Muscle layer of colon (tissue), 2 donors: Measurements from ENCODE around the gene CCR8.

Experiments
- H3K27ac ChIP-seq: one replicate; pipeline ENCODE4 v1.7.0; 2013; ENCODE audit warnings: low read depth, mild to moderate bottlenecking, low read length, moderate library complexity
- H3K27me3 ChIP-seq, 2 donors: one replicate each; pipeline ENCODE4 v1.7.0; 2013; ENCODE audit warnings: low read length in 2 of 2, mild to moderate bottlenecking in 2 of 2; ENCODE audit not compliant: insufficient read depth in 2 of 2, control insufficient read depth in 1 of 2
- H3K36me3 ChIP-seq: one replicate; pipeline ENCODE4 v1.7.0; 2013; ENCODE audit warnings: mild to moderate bottlenecking, low read length; ENCODE audit not compliant: insufficient read depth
- H3K4me1 ChIP-seq: one replicate; pipeline ENCODE4 v1.7.0; 2013; ENCODE audit warnings: mild to moderate bottlenecking, low read length; ENCODE audit not compliant: insufficient read depth
- H3K4me3 ChIP-seq, 2 donors: one replicate each; pipeline ENCODE4 v1.7.0; 2013; ENCODE audit warnings: low read length in 2 of 2, low read depth in 1 of 2, mild to moderate bottlenecking in 1 of 2, moderate library complexity in 1 of 2
- H3K9ac ChIP-seq: one replicate; pipeline ENCODE4 v1.7.0; 2013; ENCODE audit warnings: low read length
- H3K9me3 ChIP-seq: one replicate; pipeline ENCODE4 v1.7.0; 2013; ENCODE audit warnings: mild to moderate bottlenecking, low read length
- donor health status: abdominal sarcoma.
- donor health status: Adenocarcinoma of cecum.

The CCR8 gene, protein sequence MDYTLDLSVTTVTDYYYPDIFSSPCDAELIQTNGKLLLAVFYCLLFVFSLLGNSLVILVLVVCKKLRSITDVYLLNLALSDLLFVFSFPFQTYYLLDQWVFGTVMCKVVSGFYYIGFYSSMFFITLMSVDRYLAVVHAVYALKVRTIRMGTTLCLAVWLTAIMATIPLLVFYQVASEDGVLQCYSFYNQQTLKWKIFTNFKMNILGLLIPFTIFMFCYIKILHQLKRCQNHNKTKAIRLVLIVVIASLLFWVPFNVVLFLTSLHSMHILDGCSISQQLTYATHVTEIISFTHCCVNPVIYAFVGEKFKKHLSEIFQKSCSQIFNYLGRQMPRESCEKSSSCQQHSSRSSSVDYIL

DNA sequence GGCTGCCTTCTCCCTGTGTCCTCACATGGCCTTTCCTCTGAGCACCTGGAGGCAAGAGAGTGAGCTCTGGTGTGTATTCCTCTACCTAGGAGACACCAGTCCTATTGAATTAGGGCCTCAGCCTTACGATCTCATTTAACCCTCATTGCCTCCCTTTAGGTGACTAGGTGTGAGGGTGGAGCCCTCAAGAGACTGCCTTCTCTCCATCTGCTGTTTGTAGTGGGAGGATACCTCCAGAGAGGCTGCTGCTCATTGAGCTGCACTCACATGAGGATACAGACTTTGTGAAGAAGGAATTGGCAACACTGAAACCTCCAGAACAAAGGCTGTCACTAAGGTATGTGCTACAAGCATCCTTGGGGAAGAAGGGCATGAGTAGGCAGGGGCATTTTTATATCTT, at the start of gene CCR8:
Gene CCR8, plus strand, starts transcription at position 217 of the 400 bp plus-strand sequence. CDS start 2,623 bp downstream, outside the sequence.
- Histone ChIP-seq H3K9ac (no peak within 1 kb of the TSS), H3K4me3 (no peak within 1 kb of the TSS), H3K4me1 (no peaks in the 10 kb centered on the region), H3K9me3 (no peaks in the 10 kb centered on the region), H3K27me3 (no peaks in the 10 kb centered on the region), H3K27ac (no peak within 1 kb of the TSS), H3K36me3 (no peaks in the 10 kb centered on the region)

DNA sequence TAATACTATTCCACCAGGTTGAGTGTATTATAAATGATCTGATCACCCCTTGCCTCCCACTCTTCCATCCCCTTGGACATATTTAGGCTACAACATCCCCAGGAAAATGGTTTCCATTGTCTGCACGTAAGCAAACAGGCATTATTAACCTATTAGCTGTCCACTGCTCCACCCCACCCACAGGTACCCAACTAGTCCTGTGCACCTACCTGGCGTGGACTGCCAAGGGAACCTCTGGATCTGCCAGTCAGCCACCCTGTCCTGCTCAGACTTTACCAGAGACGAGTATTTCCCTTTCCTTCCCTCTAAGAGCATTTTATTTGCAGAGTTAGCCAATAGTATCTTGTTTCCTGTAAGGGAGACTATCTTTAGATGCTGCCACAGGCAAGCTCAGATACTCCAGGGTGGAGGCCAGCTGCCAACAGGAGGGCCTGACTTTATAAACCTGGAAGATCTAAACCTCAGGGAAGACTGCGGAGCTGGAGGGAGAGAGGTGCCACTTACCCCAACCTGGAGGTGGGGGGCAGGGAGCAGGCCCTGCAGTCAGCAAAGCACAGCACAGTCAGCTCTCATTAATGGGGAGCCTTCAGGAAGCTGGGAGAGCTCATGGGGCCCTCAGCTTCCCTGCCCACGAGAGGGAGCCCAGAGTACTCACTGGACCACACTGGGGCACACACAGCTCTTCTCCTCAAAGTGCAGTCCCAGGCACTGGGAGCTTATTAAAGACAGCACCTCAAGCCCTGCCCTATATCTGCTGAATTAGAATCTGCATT, 49.6 kb upstream of the CCR8 start, which contains the start of gene CX3CR1:
Gene CX3CR1, minus strand, starts transcription at position 292 of the 773 bp plus-strand sequence. CDS start 13,527 bp downstream, outside the sequence.
- H3K27ac ChIP-seq, result no peak within 1 kb of the TSS
- H3K9me3 ChIP-seq, result no peaks in the 10 kb centered on the region
- no peaks in the 10 kb centered on the region for H3K27me3 ChIP-seq
- H3K9ac ChIP-seq, result no peak within 1 kb of the TSS
- no peak within 1 kb of the TSS for H3K4me3 ChIP-seq
- no peaks in the 10 kb centered on the region for H3K36me3 ChIP-seq
- H3K4me1 ChIP-seq, result no peaks in the 10 kb centered on the region

DNA sequence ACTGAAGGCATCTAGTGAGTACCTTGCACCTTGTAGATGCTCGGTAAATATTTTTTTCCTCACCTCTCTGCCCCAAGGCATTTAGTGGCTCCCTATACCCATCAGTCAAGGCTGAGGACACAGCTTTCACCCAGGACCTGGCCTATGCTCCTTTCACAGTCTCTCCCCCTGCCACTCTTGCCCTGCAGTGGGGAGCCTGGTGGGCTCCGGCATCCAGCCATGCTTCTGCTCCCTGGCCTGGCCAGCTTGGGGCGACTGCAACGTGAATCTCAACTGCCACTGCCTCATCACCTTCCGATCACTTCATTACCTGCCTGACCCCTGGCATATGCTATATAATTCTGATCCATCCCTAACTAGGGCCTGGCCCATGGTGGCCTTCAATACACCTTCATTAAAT, 48.9 kb upstream of the CCR8 start:
- Histone ChIP-seq H3K27ac (no peak overlapping the region), H3K9ac (no peak overlapping the region)

DNA sequence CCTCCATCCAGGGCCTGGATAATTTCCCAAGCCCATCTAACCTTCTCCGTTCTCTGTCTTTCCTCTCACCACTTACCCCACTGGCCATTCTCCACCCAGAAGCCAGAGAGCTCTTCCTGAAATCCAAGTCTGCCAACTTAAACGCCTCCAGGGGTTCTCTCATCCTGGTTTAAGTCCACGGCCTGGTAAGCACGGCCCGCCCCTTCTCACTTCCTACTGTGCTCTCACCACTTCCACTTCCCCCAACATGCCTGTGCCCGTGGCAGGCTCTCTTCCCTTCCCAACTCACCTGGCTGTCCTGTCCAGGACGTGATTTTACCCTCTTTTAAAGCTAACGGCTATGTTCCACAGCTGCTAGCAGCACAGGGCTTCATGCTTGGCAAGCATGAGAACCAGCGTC, 48.0 kb upstream of the CCR8 start:
- no peak overlapping the region for H3K27ac ChIP-seq
- no peak overlapping the region for H3K9ac ChIP-seq
- no peaks in the 10 kb centered on the region for H3K27me3 ChIP-seq
- H3K4me3 ChIP-seq, result no peak overlapping the region
- no peaks in the 10 kb centered on the region for H3K9me3 ChIP-seq
- H3K4me1 ChIP-seq, result no peaks in the 10 kb centered on the region
- no peaks in the 10 kb centered on the region for H3K36me3 ChIP-seq

More for the DNA sequence above, 48.9 kb upstream of the CCR8 start:
- H3K27me3 ChIP-seq, result no peaks in the 10 kb centered on the region
- no peaks in the 10 kb centered on the region for H3K36me3 ChIP-seq
- H3K9me3 ChIP-seq, result no peaks in the 10 kb centered on the region
- no peaks in the 10 kb centered on the region for H3K4me1 ChIP-seq
- no peak overlapping the region for H3K4me3 ChIP-seq

DNA sequence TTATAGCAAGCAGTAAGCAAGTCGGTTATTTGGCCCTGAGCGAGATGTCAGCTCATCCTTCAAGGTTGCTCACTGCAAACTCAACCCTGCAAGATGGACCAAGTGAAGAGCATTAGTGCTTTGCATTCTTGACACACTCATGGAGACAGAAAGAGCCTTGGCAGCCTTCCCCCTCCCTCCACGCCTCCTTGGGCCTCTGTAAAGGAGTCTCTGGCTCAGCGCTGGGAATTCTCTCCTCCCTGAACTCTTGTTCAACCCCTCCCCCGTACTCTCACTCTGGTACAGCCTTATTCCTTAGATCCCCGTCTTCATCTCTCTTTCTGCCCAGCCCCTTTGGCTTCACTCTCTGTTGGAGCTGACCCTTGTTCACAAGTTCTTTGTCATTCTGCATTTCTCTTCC, 47.5 kb upstream of the CCR8 start:
- Histone ChIP-seq H3K27me3 (no peaks in the 10 kb centered on the region), H3K4me1 (no peaks in the 10 kb centered on the region)

DNA sequence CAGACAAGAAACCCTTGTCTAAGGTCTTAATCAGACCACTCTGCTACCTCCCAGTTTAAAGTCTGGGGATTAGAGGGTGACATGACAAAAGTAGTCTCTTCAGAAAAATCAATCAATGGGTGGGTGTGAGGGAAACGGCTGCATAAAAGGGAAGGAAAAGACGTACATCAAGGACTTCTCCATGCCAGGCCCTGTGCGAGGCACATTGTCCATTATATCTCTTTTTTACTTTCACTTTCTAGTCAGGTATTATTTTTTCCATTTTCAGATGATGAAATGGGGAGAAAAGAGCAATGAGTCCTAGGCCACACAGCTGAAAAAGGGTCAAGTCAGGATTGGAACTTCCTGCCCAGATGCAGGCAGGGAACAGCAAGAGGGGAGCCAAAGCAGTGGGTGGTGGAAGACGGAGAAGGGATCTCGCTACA, 45.0 kb upstream of the CCR8 start:
- H3K27ac ChIP-seq, result no peak overlapping the region
- no peaks in the 10 kb centered on the region for H3K36me3 ChIP-seq
- H3K4me3 ChIP-seq, result no peak overlapping the region
- H3K27me3 ChIP-seq, result no peaks in the 10 kb centered on the region
- no peaks in the 10 kb centered on the region for H3K9me3 ChIP-seq
- H3K4me1 ChIP-seq, result no peaks in the 10 kb centered on the region
- no peak overlapping the region for H3K9ac ChIP-seq

More for the DNA sequence above, 47.5 kb upstream of the CCR8 start:
- Histone ChIP-seq H3K36me3 (no peaks in the 10 kb centered on the region), H3K4me3 (no peak overlapping the region), H3K9me3 (no peaks in the 10 kb centered on the region), H3K27ac (no peak overlapping the region), H3K9ac (no peak overlapping the region)

DNA sequence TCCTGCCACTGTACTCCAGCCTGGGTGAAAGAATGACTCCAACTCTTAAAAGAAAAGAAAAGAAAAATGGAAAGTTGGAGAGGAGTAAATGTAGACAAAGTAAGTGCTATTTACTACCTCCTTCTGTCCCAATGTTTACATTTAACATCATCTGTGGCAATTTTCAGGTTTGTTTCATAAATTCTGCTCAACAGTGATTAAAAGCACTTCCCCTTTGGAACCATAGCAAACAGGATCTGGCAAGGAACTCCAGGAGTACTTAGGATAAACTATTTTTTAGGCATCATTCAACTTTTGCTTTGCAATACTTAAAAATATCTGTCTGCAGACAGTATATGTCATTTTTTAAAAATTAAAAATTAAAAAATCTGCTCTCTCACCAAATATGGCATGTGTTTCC, 44.2 kb upstream of the CCR8 start:
- Histone ChIP-seq H3K4me1 (no peaks in the 10 kb centered on the region), H3K36me3 (no peaks in the 10 kb centered on the region), H3K4me3 (no peak overlapping the region), H3K27ac (no peak overlapping the region), H3K9me3 (no peaks in the 10 kb centered on the region), H3K27me3 (no peaks in the 10 kb centered on the region), H3K9ac (no peak overlapping the region)

DNA sequence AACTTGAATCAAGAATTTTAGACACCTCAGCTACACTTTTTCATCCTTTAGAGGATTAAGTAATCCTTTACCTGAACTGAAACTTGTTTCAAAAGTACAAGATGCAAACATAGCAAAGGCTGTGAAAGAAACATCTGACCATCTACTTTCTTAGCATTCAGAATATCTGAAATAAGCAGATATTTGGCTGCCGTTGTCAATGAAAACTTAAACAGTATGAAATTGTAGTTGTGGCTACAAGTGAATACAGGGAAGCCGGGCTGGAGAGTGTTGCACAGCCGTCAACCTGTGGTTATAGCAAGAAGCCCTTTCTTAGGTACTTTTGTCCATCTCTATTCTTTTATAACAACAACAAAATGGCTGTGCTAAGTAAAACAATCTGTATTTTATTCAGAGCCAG, 42.7 kb upstream of the CCR8 start:
- no peaks in the 10 kb centered on the region for H3K27me3 ChIP-seq
- no peaks in the 10 kb centered on the region for H3K4me1 ChIP-seq
- H3K27ac ChIP-seq, result no peak overlapping the region
- H3K4me3 ChIP-seq, result no peak overlapping the region
- H3K9me3 ChIP-seq, result no peaks in the 10 kb centered on the region
- H3K9ac ChIP-seq, result no peak overlapping the region
- H3K36me3 ChIP-seq, result no peaks in the 10 kb centered on the region

DNA sequence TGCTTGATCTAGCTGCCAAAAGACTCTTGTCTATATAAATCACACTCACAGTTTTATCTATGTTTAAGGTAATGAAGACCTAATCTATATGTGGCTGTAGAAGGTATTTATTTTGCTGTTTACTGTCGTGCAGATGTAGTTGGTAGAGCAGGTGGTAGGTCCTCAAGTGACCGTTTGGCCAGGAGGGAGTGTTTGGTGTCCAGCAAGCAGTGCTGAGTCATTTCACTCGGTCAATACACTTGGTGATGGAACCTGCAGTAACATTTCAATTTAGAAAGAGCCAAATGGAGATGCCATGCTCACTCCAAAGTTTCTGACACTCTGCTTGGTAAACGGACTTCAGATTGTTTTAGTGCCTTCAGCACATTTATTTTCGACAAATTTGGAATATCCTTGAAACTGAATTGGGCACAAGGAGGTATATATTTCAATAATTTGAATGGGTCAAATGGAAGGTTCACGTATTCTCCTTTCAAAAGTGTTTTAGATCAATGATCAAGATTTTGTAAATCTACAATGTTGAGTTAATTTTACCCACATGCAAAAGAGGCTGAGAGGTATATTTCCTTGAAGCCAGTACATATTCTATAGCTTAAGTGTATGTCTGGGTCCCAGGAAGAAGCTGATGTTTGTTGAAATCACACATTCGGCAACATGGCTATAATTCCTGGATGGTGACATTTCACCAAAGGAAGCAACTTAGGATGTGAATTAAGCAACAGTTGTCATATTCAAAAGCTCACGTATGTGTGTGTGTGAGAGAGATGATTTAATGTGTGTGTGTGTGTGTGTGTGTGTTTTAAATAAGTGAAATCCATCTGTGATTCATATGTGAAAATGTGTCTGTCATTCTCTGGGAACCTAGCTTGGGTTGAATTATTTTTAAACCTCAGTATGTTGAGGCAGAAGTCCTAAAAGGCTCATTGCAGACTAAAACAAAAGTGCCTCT, 42.0 kb upstream of the CCR8 start:
- H3K9ac ChIP-seq, result no peak overlapping the region
- no peaks in the 10 kb centered on the region for H3K27me3 ChIP-seq
- H3K4me3 ChIP-seq, result no peak overlapping the region
- H3K9me3 ChIP-seq, result no peaks in the 10 kb centered on the region
- H3K27ac ChIP-seq, result no peak overlapping the region
- no peaks in the 10 kb centered on the region for H3K36me3 ChIP-seq
- no peaks in the 10 kb centered on the region for H3K4me1 ChIP-seq

DNA sequence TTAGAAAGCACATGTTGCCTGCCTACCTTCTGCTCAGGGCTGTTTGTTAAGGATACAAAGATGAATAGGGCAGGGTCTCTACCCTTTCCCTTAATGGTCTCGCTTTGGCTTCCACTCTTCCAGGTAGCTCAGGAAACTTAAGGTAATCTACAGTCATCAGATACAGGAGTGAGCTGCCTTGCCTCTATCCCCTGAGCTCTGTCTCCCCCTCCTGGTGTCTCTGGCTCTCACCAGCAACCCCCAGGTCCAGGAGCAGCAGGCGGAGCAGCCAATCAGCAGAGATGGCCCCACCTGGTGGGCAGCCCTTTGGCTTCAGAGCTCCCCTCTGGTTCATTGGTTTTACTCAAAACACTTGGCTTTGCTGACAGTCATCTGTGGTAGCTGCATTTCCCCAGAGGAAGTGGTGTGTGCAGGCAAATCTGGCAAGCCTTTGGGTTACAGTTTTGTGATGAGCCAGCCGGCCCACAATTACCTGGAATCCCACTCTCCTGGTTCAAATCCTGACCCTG, 41.2 kb upstream of the CCR8 start:
- Histone ChIP-seq H3K4me3 (no peak overlapping the region), H3K27me3 (no peaks in the 10 kb centered on the region), H3K4me1 (no peaks in the 10 kb centered on the region), H3K36me3 (no peaks in the 10 kb centered on the region), H3K27ac (no peak overlapping the region), H3K9me3 (no peaks in the 10 kb centered on the region), H3K9ac (no peak overlapping the region)

DNA sequence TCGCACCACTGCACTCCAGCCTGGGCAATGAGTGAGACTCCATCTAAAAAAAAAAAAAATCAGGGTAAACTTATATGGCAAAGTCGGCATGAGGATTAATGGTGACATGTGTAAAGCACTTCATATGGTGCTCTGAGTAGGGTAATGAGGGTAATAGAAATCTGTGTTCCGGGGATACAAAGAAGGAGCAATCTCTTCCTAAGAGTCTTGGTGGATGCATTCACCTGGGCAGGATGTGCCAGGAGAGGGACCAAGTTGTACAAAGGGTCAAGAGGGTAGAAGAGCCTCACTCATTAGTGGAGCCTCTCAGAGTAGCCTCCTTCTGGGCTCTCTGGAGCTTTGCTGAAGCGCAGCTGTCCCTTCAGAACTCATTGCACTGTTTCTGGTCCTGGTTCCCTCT, 40.4 kb upstream of the CCR8 start:
- Histone ChIP-seq H3K4me1 (no peaks in the 10 kb centered on the region), H3K4me3 (no peak overlapping the region), H3K27me3 (no peaks in the 10 kb centered on the region), H3K9ac (no peak overlapping the region), H3K9me3 (no peaks in the 10 kb centered on the region), H3K36me3 (no peaks in the 10 kb centered on the region), H3K27ac (no peak overlapping the region)
